GM12865 (cell line): ENCODE measurements around the gene WDR55.
"Not testable (repeated sequence)": the region's sequence is repeated elsewhere in the genome, so short reads cannot be mapped to it uniquely, and the experiment has no call there.

Source experiments
- DNase-seq: peaks from one replicate; pipeline ENCODE4 v3.0.0; 2010; ENCODE audit warnings: low read depth
- H3K4me3 ChIP-seq: 2 replicates; pipeline ENCODE4 v1.5.1; 2011; ENCODE audit warnings: mild to moderate bottlenecking, low read depth, low read length, control low read depth
- TF ChIP-seq, protein P1 (sequence below): IDR thresholded peaks from 2 replicates; pipeline ENCODE4 v1.5.1; 2011; ENCODE audit warnings: low read length, control low read depth, low read depth, inconsistent platforms; ENCODE audit not compliant: insufficient read depth; ENCODE audit errors: missing control alignments

WDR55 gene

DNA sequence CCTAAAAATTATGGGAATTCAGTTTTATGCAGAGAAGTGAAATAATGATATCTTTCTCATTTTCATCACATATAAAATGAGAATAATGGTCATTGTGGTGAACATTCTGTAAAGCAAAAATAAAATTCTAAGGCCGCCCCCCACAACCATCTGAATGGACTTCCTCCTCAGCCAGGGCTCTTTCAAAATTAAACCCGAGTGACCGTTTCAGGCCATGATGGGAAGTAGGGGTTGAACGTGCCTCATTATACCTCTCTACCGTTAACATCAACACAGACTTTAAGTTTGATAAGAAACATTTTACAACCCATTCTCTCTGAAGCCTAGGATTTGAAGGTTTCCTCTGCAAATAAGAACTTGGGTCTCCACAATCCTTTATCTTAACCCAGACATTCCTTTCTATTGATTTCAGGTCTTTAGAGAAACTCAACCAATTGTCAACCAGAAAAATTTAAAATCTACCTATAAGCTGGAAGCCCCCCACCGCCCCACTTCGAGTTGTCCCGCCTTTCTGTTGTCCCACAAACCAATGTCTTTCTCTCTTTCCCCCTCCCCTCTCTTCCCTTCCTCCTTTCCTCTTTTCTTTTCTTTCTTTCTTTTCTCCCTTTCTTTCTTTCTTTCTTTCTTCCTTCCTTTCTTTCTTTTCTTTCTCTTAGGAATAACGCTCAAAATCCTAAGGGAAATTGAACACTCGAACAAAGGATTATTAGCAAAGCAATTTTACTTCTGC is 27.2 kb upstream of the WDR55 start:
- no peak overlapping the region for H3K4me3 ChIP-seq
- TF ChIP-seq, protein P1, sequence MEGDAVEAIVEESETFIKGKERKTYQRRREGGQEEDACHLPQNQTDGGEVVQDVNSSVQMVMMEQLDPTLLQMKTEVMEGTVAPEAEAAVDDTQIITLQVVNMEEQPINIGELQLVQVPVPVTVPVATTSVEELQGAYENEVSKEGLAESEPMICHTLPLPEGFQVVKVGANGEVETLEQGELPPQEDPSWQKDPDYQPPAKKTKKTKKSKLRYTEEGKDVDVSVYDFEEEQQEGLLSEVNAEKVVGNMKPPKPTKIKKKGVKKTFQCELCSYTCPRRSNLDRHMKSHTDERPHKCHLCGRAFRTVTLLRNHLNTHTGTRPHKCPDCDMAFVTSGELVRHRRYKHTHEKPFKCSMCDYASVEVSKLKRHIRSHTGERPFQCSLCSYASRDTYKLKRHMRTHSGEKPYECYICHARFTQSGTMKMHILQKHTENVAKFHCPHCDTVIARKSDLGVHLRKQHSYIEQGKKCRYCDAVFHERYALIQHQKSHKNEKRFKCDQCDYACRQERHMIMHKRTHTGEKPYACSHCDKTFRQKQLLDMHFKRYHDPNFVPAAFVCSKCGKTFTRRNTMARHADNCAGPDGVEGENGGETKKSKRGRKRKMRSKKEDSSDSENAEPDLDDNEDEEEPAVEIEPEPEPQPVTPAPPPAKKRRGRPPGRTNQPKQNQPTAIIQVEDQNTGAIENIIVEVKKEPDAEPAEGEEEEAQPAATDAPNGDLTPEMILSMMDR = no peak
- DNase-seq = no peak

DNA sequence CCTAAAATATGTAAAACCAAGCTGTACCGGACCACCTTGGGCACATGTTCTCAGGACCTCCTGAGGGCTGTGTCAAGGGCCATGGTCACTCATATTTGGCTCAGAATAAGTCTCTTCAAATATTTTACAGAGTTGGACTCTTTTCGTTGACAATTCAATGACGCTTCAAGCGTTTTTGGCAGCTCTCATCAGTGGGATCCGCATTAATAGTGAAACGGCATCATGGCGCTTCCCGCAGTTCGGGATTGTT is 25.9 kb upstream of the WDR55 start:
- not testable (repeated sequence) for DNase-seq
- H3K4me3 ChIP-seq = peak overlapping the region; percentile 49

DNA sequence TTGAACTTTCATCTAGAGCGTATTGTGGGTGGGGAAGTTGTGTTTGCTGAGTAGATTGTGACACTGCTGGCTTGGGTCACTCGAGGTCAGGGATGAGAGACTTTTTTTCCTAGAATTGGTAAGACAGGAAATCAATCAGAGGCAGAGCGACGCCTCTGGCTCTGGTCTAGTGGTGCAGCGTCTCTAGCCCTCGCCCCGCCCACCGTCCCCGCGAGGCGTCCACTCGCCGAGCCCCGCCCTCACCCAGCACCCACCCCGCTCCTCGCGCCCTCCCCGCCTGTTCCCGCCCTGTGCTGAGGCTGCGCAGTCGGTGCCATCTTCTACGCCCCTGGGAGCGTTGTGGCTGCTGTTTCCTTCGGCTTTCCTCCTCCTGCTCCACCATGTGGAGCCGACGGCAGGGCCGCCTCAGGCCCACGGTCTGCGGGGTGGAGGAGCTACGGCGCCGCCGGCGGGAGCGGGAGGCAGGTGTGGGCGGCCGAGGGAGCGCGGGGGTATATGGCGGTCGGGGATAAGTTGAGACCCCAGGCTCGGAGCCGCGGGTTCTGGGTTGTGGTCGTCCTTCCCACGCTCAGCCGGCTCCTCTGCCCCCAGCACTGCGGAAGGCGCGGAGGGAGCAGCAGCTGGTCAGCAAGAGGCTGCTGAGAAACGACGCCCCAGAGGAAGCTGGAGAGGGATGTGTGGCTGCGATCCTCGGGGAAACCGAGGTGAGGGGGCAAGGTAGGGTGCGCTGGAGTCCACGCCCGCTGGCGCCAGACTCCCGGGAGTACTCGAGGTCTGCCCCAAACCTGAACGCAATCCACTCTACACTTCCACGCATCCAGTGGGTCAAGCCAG is 25.3 kb upstream of the WDR55 start, which contains the start of gene TMCO6:
Gene TMCO6, plus strand, starts transcription at position 304 of the 834 bp plus-strand sequence. Its CDS starts 77 bp downstream, at position 381.
- peak; percentile 96 for DNase-seq

DNA sequence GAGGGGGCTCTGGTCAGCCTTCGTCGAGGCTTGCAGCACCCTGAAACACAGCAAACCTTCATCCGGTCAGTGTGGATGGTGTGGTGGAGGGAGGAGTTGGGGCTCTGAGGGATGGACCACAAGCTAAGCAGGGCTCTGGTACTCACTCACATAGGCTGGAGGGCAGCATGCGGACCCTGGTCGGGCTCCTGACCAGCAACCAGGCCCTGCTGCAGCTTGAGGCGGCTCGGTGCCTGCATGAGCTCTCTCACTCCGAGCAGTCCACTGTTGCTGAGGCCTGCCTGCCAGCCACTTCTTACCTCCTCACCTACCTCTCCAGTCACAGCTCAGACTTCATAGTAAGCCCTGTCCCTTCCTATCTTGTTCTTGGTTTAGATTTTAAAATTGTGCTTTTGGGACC is 23.0 kb upstream of the WDR55 start:
- no peak for DNase-seq
- H3K4me3 ChIP-seq = no peak overlapping the region
- TF ChIP-seq, protein P1 = no peak

More for the DNA sequence above, 25.3 kb upstream of the WDR55 start, which contains the start of gene TMCO6:
- TF ChIP-seq, protein P1 = peak; percentile 58
- H3K4me3 ChIP-seq = peak within 1 kb of the TSS; percentile 64

DNA sequence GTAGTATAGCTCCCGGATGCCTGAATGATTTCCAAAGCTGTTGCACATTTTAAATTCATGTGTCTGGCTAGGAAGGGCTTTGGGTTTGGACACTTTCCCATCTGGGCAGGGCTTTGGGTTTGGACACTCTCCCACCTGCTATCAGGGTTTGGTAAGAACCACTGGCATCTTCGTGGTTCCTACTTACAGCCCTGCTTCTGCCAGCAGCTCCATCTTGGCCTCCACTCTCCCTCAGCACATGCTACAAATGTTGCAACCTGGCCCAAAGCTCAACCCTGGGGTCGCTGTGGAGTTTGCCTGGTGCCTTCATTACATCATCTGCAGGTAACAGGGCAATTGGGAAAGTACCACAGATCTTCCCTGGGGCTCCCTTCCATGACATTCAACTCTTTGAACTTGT is 22.0 kb upstream of the WDR55 start:
- TF ChIP-seq, protein P1 = no peak
- no peak overlapping the region for H3K4me3 ChIP-seq
- DNase-seq = no peak

DNA sequence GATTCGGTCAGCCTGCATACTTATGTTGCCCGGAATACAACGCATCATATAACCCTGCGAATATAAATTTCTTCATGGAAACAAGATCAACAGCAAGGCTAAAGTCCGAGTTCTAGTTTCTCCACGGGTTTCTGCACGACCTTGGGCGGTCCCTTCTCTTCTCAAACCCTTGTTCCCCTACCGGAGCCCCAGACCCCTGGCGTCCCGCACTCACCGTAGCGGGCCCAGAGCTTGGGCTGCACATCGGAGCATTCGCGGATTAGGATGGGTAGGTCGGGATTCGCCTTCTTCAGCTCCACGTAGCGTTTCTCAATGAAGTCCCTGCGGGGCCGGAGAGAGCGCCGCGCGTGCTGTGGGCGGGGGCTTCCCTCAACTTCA is 17.7 kb upstream of the WDR55 start:
- TF ChIP-seq, protein P1 = no peak
- H3K4me3 ChIP-seq = peak overlapping the region; percentile 79
- no peak for DNase-seq

DNA sequence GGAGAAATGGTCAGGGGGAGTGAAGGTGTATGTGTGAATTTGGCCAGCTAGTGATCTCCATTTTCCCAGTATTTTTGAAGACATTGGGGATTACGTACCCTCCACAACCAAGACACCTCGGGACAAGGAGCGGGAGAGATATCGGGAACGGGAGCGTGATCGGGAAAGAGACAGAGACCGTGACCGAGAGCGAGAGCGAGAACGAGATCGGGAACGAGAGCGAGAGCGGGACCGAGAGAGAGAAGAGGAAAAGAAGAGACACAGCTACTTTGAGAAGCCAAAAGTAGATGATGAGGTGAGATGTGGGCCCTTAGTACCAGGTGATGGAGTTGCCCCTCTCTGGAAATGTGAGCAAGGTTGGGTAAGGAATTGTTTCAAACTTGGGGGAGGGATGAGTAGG is 5.8 kb upstream of the WDR55 start:
- TF ChIP-seq, protein P1 = no peak
- no peak for DNase-seq
- H3K4me3 ChIP-seq = no peak overlapping the region

DNA sequence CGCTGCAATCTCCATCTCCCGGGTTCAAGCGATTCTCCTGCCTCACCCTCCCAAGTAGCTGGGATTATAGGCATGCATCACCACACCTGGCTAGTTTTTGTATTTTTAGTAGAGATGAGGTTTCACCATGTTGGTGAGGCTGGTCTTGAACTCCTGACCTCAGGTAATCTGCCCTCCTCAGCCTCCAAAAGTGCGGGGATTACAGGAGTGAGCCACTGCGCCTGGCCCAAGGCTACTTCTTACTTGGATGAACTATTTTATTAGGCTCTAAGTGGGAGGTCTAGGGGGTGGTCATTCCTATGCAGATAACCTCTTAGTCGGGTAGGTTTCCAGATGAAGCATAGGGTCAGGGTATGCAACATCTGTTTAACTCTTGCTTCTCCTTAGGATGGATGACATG is 4.3 kb upstream of the WDR55 start:
- not testable (repeated sequence) for H3K4me3 ChIP-seq, DNase-seq
